HG02943 (cell line): ENCODE data around the gene RNPS1.

ENCODE experiments used
- ATAC-seq: cut with Tn5 transposase; IDR thresholded peaks from one replicate; pipeline ENCODE4 v1.9.1; 2021; ENCODE audit warnings: mild to moderate bottlenecking, low read depth, moderate library complexity; ENCODE audit not compliant: unreplicated experiment

RNPS1 gene

GRCh38 chr16:2216330-2216729 lies 51.6 kb downstream of the RNPS1 start:
- ATAC-seq: no peak

GRCh38 chr16:2214719-2214968 lies 53.3 kb downstream of the RNPS1 start, which contains the start of gene PGP:
PGP (minus strand) TSS chr16:2214840; CDS start chr16:2214777, 63 bp downstream.
- ATAC-seq: no peak

GRCh38 chr16:2213817-2214718 lies 53.9 kb downstream of the RNPS1 start:
- peak; percentile 3 for ATAC-seq

GRCh38 chr16:2212362-2213324 lies 55.3 kb downstream of the RNPS1 start:
- no peak for ATAC-seq

- no peak for ATAC-seq
Measured at GRCh38 chr16:2211923-2212347, 56.0 kb downstream of the RNPS1 start.

GRCh38 chr16:2210386-2211365 lies 57.2 kb downstream of the RNPS1 start, which contains the start of gene BRICD5:
BRICD5 (minus strand) TSS chr16:2210863; CDS start chr16:2210833, 30 bp downstream.
- no peak for ATAC-seq

- ATAC-seq: no peak
Measured at GRCh38 chr16:2210009-2210332, 58.0 kb downstream of the RNPS1 start.

- no peak for ATAC-seq
Measured at GRCh38 chr16:2209258-2210008, 58.5 kb downstream of the RNPS1 start.

GRCh38 chr16:2208772-2209171 lies 59.2 kb downstream of the RNPS1 start:
- no peak for ATAC-seq

GRCh38 chr16:2208308-2208707 lies 59.6 kb downstream of the RNPS1 start:
- ATAC-seq: no peak

GRCh38 chr16:2207872-2208271 lies 60.1 kb downstream of the RNPS1 start:
- ATAC-seq: no peak

GRCh38 chr16:2206780-2207433 lies 61.0 kb downstream of the RNPS1 start:
- no peak for ATAC-seq

- ATAC-seq: no peak
Measured at GRCh38 chr16:2206420-2206779, 61.5 kb downstream of the RNPS1 start.

GRCh38 chr16:2205967-2206313 lies 62.0 kb downstream of the RNPS1 start:
- no peak for ATAC-seq

GRCh38 chr16:2205104-2205966 lies 62.6 kb downstream of the RNPS1 start, which contains the start of gene MLST8:
MLST8 (plus strand) TSS chr16:2205454; CDS start chr16:2206086, 632 bp downstream.
- ATAC-seq: peak; percentile 75

GRCh38 chr16:2204416-2205103 lies 63.4 kb downstream of the RNPS1 start:
- no peak for ATAC-seq
